HCT116 (cell line): ENCODE data around the gene RAB40AL.

Experiments used
- POLR2A ChIP-seq: IDR thresholded peaks from 2 replicates; pipeline ENCODE4 v1.7.0; 2011; ENCODE audit warnings: borderline replicate concordance; ENCODE audit not compliant: insufficient read depth, insufficient read length; ENCODE audit errors: extremely low read depth
- POLR2AphosphoS5 ChIP-seq: IDR thresholded peaks from 2 replicates; pipeline ENCODE4 v1.6.1; 2011; ENCODE audit warnings: mild to moderate bottlenecking, low read depth, low read length, moderate library complexity
- TF ChIP-seq, protein P1 (sequence below), 3 experiments: fragments of 200-600 bp in 1 of 3; sonication (generic) in 1 of 3; IDR thresholded peaks in 2 of 3; conservative IDR thresholded peaks in 1 of 3; 2 replicates each; pipeline ENCODE4 v1.5.1; 2012 to 2017; ENCODE audit warnings: low read depth in 2 of 3, low read length in 2 of 3, antibody characterized with exemption in 1 of 3, borderline replicate concordance in 1 of 3, control low read depth in 1 of 3, mild to moderate bottlenecking in 1 of 3, mixed read lengths in 1 of 3, mixed run types in 1 of 3, moderate library complexity in 1 of 3; ENCODE audit not compliant: insufficient read depth in 1 of 3
- TF ChIP-seq, protein P2 (sequence below): IDR thresholded peaks from 2 replicates; pipeline ENCODE4 v1.6.1; 2011; ENCODE audit warnings: mild to moderate bottlenecking, low read length, moderate library complexity; ENCODE audit not compliant: insufficient replicate concordance; ENCODE audit errors: extremely low read depth
- TF ChIP-seq, protein P3 (sequence below): IDR thresholded peaks from 2 replicates; pipeline ENCODE4 v1.6.1; 2012; ENCODE audit warnings: low read depth

DNA sequence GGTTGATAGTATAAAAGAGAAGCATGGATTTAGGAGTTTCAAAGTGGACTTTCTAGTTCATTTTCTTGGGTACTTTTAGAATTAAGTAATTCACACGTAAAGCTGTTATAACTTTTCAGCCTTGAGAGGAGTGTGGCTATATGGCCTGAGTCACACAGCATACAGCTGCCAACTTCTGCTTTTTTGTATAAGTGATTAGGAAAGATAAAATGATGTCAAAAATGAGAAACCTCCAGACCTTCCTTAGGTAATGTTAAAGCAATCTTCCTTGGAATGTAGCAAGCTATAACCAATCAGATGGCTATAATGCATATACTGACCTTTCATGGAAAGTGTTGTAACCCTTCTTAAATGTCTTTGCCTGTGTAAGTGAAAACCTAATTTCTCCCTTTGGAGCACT, 39.2 kb downstream of the RAB40AL start:
- TF ChIP-seq, protein P1, sequence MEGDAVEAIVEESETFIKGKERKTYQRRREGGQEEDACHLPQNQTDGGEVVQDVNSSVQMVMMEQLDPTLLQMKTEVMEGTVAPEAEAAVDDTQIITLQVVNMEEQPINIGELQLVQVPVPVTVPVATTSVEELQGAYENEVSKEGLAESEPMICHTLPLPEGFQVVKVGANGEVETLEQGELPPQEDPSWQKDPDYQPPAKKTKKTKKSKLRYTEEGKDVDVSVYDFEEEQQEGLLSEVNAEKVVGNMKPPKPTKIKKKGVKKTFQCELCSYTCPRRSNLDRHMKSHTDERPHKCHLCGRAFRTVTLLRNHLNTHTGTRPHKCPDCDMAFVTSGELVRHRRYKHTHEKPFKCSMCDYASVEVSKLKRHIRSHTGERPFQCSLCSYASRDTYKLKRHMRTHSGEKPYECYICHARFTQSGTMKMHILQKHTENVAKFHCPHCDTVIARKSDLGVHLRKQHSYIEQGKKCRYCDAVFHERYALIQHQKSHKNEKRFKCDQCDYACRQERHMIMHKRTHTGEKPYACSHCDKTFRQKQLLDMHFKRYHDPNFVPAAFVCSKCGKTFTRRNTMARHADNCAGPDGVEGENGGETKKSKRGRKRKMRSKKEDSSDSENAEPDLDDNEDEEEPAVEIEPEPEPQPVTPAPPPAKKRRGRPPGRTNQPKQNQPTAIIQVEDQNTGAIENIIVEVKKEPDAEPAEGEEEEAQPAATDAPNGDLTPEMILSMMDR (IDR thresholded peaks at IDR 0.05 in 2 of 3, conservative IDR thresholded peaks at IDR 0.05 in 1 of 3; ENCODE audit: borderline replicate concordance in 1 of 3, insufficient read depth in 1 of 3, low read depth in 2 of 3, low read length in 2 of 3), result no peak
- TF ChIP-seq POLR2AphosphoS5, result no peak
- TF ChIP-seq, protein P2, sequence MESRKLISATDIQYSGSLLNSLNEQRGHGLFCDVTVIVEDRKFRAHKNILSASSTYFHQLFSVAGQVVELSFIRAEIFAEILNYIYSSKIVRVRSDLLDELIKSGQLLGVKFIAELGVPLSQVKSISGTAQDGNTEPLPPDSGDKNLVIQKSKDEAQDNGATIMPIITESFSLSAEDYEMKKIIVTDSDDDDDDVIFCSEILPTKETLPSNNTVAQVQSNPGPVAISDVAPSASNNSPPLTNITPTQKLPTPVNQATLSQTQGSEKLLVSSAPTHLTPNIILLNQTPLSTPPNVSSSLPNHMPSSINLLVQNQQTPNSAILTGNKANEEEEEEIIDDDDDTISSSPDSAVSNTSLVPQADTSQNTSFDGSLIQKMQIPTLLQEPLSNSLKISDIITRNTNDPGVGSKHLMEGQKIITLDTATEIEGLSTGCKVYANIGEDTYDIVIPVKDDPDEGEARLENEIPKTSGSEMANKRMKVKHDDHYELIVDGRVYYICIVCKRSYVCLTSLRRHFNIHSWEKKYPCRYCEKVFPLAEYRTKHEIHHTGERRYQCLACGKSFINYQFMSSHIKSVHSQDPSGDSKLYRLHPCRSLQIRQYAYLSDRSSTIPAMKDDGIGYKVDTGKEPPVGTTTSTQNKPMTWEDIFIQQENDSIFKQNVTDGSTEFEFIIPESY, result no peak
- TF ChIP-seq, protein P3, sequence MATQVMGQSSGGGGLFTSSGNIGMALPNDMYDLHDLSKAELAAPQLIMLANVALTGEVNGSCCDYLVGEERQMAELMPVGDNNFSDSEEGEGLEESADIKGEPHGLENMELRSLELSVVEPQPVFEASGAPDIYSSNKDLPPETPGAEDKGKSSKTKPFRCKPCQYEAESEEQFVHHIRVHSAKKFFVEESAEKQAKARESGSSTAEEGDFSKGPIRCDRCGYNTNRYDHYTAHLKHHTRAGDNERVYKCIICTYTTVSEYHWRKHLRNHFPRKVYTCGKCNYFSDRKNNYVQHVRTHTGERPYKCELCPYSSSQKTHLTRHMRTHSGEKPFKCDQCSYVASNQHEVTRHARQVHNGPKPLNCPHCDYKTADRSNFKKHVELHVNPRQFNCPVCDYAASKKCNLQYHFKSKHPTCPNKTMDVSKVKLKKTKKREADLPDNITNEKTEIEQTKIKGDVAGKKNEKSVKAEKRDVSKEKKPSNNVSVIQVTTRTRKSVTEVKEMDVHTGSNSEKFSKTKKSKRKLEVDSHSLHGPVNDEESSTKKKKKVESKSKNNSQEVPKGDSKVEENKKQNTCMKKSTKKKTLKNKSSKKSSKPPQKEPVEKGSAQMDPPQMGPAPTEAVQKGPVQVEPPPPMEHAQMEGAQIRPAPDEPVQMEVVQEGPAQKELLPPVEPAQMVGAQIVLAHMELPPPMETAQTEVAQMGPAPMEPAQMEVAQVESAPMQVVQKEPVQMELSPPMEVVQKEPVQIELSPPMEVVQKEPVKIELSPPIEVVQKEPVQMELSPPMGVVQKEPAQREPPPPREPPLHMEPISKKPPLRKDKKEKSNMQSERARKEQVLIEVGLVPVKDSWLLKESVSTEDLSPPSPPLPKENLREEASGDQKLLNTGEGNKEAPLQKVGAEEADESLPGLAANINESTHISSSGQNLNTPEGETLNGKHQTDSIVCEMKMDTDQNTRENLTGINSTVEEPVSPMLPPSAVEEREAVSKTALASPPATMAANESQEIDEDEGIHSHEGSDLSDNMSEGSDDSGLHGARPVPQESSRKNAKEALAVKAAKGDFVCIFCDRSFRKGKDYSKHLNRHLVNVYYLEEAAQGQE, result no peak
- no peak for TF ChIP-seq POLR2A
